MCF 10A (cell line): ENCODE measurements around the gene BAG3. TPM values are rescaled to one million over a fixed set of nuclear protein-coding genes. Genes with fewer than 3 reads are reported as not detected.

Source experiments
- BruUV-seq: library from RNA; stranded (reverse); fragments of 400-500 nt; replicated peaks from 2 replicates; lab custom pipeline; 2021; lab: Mats Ljungman, UMichigan
- CTCF ChIA-PET: fragments of 300-600 bp; sonication (Branson Sonifier 250); formaldehyde crosslinking; extraction: SDS; loops from one replicate; lab custom pipeline; 2021; ENCODE audit warnings: antibody characterized with exemption, inconsistent platforms; lab: Yijun Ruan, JAX
- POLR2A ChIA-PET: fragments of 300-600, 350-650 bp; sonication (Branson Sonifier 250); formaldehyde crosslinking; extraction: SDS; loops from one replicate; lab custom pipeline; 2020; ENCODE audit warnings: antibody characterized with exemption, inconsistent platforms; lab: Yijun Ruan, JAX
- DNase-seq: peaks from one replicate; pipeline ENCODE4 v3.0.0-alpha.2; 2018; ENCODE audit not compliant: unreplicated experiment
- H3K27ac Mint-ChIP-seq: one replicate; pipeline ENCODE4 v1.8.0; 2022; ENCODE audit warnings: mild to moderate bottlenecking, low read depth, mixed read lengths; ENCODE audit not compliant: unreplicated experiment
- H3K27me3 Mint-ChIP-seq: one replicate; pipeline ENCODE4 v1.8.0; 2022; ENCODE audit warnings: mixed read lengths; ENCODE audit not compliant: insufficient read depth, unreplicated experiment
- H3K36me3 Mint-ChIP-seq: one replicate; pipeline ENCODE4 v1.8.0; 2022; ENCODE audit warnings: mild to moderate bottlenecking, moderate library complexity, mixed read lengths; ENCODE audit not compliant: insufficient read depth, unreplicated experiment
- H3K4me1 Mint-ChIP-seq: one replicate; pipeline ENCODE4 v1.8.0; 2022; ENCODE audit warnings: mixed read lengths; ENCODE audit not compliant: insufficient read depth, unreplicated experiment
- H3K4me3 Mint-ChIP-seq: one replicate; pipeline ENCODE4 v1.8.0; 2022; ENCODE audit warnings: mild to moderate bottlenecking, moderate library complexity, mixed read lengths; ENCODE audit not compliant: unreplicated experiment
- H3K9me3 Mint-ChIP-seq: one replicate; pipeline ENCODE4 v1.8.0; 2022; ENCODE audit warnings: mixed read lengths; ENCODE audit not compliant: unreplicated experiment
- intact Hi-C: fragments of 100-400 bp; cut with micrococcal nuclease; formaldehyde crosslinking; loops from 2 replicates; pipeline ENCODE4 v1.14.1; 2022
- total RNA-seq: library from RNA; stranded (reverse); gene quantifications from 2 replicates; pipeline ENCODE4 v1.2.3, GENCODE V29; 2022
- TF ChIP-seq, protein P1 (sequence below): fragments of 200-600 bp; IDR thresholded peaks from one replicate; pipeline ENCODE4 v1.8.0; 2022; ENCODE audit warnings: antibody characterized with exemption, mild to moderate bottlenecking; ENCODE audit not compliant: unreplicated experiment

Gene BAG3
- total RNA-seq, 1 experiment from 2014 or later = 53.7 TPM

DNA sequence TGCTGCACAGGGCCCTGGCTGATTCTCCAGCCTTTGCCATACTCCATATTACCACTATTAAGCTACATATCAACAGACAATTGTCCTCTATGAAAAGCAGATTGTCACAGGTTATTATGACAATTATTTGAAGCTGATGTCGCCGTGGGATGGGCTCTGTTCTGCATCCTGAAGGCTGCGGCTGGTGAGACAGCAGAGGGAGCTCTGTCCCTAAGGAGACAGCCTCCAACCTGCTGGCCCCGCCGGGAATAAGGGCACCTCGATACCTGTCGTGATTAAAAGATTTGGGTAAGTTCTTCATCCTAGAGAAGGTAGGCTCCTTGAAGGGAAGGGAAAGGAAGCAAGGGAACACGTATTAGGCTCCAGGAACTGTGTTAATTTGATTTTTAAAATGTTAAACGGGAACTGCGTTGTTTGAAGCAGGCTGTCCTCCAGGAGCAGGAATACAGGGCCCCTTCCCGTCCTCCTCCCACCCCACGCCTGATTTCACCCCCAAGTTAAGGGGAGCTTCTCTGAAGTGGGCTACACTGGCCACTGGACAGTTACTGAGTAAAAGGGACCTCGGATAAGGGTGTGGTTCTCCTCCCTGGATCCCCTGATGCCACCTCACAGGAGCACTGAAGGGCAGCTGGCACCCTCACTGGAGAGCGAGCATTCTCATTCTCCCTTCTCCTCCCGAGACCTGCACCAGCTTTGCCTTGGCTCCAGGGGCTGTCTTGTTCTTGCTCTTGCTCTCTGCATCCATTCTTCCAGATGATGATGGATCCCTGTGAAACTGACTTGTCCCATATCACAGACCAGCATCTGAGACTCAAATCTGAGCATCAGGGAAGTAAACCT, 42.6 kb upstream of the BAG3 start:
- Mint-ChIP-seq H3K4me1 (peaks cover 5% of the 10 kb centered on the region), H3K36me3 (no peaks in the 10 kb centered on the region), H3K27me3 (no peaks in the 10 kb centered on the region), H3K4me3 (no peak overlapping the region), H3K9me3 (peaks cover 12% of the 10 kb centered on the region), H3K27ac (no peak overlapping the region)
- intact Hi-C loops = loop anchor here (1.0 to 2.0 kb wide), 6 partner anchors 44 to 251 kb away; partner anchors contain the start of gene INPP5F
- no TSS peak for BruUV-seq
- TF ChIP-seq, protein P1, sequence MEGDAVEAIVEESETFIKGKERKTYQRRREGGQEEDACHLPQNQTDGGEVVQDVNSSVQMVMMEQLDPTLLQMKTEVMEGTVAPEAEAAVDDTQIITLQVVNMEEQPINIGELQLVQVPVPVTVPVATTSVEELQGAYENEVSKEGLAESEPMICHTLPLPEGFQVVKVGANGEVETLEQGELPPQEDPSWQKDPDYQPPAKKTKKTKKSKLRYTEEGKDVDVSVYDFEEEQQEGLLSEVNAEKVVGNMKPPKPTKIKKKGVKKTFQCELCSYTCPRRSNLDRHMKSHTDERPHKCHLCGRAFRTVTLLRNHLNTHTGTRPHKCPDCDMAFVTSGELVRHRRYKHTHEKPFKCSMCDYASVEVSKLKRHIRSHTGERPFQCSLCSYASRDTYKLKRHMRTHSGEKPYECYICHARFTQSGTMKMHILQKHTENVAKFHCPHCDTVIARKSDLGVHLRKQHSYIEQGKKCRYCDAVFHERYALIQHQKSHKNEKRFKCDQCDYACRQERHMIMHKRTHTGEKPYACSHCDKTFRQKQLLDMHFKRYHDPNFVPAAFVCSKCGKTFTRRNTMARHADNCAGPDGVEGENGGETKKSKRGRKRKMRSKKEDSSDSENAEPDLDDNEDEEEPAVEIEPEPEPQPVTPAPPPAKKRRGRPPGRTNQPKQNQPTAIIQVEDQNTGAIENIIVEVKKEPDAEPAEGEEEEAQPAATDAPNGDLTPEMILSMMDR = peak; percentile 58
- peak; percentile 66 for DNase-seq
- ChIA-PET CTCF (interaction anchor here (0.5 to 3.4 kb wide), 44 partner anchors 9 to 574 kb away, joined by 3 to 37 read pairs (median 4); no protein-coding TSS in a partner anchor), POLR2A (interaction anchor here (0.6 to 1.8 kb wide), 11 partner anchors 9 to 117 kb away, joined by 3 to 8 read pairs (median 3); partner anchors contain the start of genes BAG3, INPP5F and TIAL1)

DNA sequence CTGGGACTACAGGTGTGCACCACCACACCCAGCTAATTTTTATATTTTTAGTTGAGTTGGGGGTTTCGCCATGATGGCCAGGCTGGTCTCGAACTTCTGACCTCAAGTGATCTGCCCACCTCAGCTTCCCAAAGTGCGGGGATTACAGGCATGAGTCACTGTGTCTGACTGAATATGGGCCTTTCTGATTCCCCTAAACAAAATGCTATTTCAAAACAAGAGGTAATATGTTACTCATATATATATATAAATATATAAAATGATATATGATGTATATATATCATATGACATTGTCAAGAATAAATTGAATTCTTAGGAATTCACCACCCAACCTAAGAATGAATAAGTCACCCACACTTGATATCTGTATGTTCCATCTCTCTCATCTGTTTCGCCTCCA, 41.7 kb upstream of the BAG3 start:
- intact Hi-C loops = loop anchor here (2.0 kb wide), 2 partner anchors 43 to 77 kb away; no protein-coding TSS in a partner anchor
- DNase-seq = no peak
- no peaks in the 10 kb centered on the region for H3K27me3 Mint-ChIP-seq
- no peaks in the 10 kb centered on the region for H3K36me3 Mint-ChIP-seq
- TF ChIP-seq, protein P1 = no peak
- no TSS peak for BruUV-seq
- ChIA-PET CTCF (interaction anchor here (0.6 to 3.4 kb wide), 13 partner anchors 8 to 359 kb away, joined by 3 to 37 read pairs (median 6); no protein-coding TSS in a partner anchor), POLR2A (interaction anchor here (0.6 to 1.8 kb wide), 5 partner anchors 10 to 116 kb away, joined by 3 to 8 read pairs (median 3); partner anchors contain the start of genes BAG3 and INPP5F)
- no peak overlapping the region for H3K4me3 Mint-ChIP-seq
- H3K9me3 Mint-ChIP-seq = peaks cover 12% of the 10 kb centered on the region
- H3K4me1 Mint-ChIP-seq = peaks cover 5% of the 10 kb centered on the region
- H3K27ac Mint-ChIP-seq = no peak overlapping the region

DNA sequence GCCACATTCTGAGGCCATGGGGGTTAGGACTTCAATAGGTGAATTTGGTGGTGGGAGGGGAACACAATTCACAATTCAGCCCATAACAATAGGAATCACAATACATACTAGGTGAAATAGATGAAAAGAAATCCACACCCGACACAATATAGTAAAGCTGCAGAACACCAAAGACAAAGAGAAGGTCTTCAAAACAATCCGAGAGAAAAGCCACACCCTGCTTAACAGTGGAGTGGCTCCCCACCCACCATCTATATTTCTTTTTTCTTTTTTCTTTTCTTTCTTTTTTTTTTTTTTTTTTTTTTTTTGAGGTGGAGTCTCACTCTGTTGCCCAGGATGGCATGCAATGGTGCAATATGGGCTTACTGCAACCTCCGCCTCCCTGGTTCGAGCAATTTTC, 39.7 kb upstream of the BAG3 start:
- CTCF ChIA-PET = interaction anchor here (0.9 to 1.2 kb wide), 2 partner anchors 12 to 244 kb away, joined by 3 to 5 read pairs; no protein-coding TSS in a partner anchor
- H3K27me3 Mint-ChIP-seq = no peaks in the 10 kb centered on the region
- BruUV-seq = no TSS peak
- no peaks in the 10 kb centered on the region for H3K36me3 Mint-ChIP-seq
- H3K4me3 Mint-ChIP-seq = no peak overlapping the region
- intact Hi-C loops = no loop called here
- TF ChIP-seq, protein P1 = no peak
- peaks cover 12% of the 10 kb centered on the region for H3K9me3 Mint-ChIP-seq
- H3K4me1 Mint-ChIP-seq = peaks cover 5% of the 10 kb centered on the region
- DNase-seq = no peak
- POLR2A ChIA-PET = interaction anchor here (0.6 kb wide), 2 partner anchors 114 to 120 kb away, joined by 3 read pairs; partner anchors contain the start of gene INPP5F
- no peak overlapping the region for H3K27ac Mint-ChIP-seq

DNA sequence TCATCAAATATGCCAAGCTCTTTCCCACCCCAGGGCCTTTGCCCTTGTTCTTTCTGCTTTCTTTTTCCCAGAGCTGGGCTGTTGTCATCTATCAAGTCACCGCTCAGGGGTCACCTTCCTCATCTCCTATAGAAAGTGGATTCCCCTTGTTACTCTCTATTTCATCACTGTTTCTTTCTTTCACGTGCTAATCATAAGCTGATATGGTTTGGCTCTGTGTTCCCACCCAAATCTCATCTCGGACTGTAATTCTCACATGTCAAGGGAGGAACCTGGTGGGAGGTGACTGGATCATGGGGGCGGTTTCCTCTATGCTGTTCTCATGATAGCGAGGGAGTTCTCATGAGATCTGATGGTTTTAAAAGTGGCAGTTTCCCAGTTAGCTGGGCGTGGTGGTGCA, 37.4 kb upstream of the BAG3 start:
- H3K36me3 Mint-ChIP-seq = no peaks in the 10 kb centered on the region
- CTCF ChIA-PET = interaction anchor here (0.6 to 1.3 kb wide), 2 partner anchors 19 to 246 kb away, joined by 3 read pairs; no protein-coding TSS in a partner anchor
- no peak overlapping the region for H3K4me3 Mint-ChIP-seq
- POLR2A ChIA-PET = interaction anchor here (0.7 to 1.2 kb wide), 3 partner anchors 20 to 134 kb away, joined by 3 read pairs; partner anchors contain the start of gene INPP5F
- no peaks in the 10 kb centered on the region for H3K4me1 Mint-ChIP-seq
- H3K27me3 Mint-ChIP-seq = no peaks in the 10 kb centered on the region
- intact Hi-C loops = no loop called here
- TF ChIP-seq, protein P1 = no peak
- no TSS peak for BruUV-seq
- no peak overlapping the region for H3K27ac Mint-ChIP-seq
- peaks cover 12% of the 10 kb centered on the region for H3K9me3 Mint-ChIP-seq
- DNase-seq = no peak
